Cardiac muscle cell (in vitro differentiated cells and primary cell): ENCODE measurements around the gene LYRM1. TPM values are rescaled to one million over a fixed set of nuclear protein-coding genes. Genes with fewer than 3 reads are reported as not detected.
"Not testable (repeated sequence)": the region's sequence is repeated elsewhere in the genome, so short reads cannot be mapped to it uniquely, and the experiment has no call there.

Source experiments
- DNase-seq, 2 donors: peaks; one replicate each; pipeline versions ENCODE4 v3.0.0 to v3.0.0-alpha.2; 2010 to 2017; ENCODE audit warnings: low read depth in 1 of 2, low spot score in 1 of 2
- H3K27ac ChIP-seq: fragments of 200-600 bp; sonication (generic); 2 replicates; pipeline ENCODE4 v1.5.1; 2016
- H3K27me3 ChIP-seq: fragments of 200-600 bp; sonication (generic); 2 replicates; pipeline ENCODE4 v1.6.0; 2016; ENCODE audit warnings: control low read depth
- H3K36me3 ChIP-seq: fragments of 200-600 bp; sonication (generic); 2 replicates; pipeline ENCODE4 v1.5.1; 2016; ENCODE audit warnings: control low read depth
- H3K4me1 ChIP-seq: fragments of 200-600 bp; sonication (generic); 2 replicates; pipeline ENCODE4 v1.8.1; 2017; ENCODE audit warnings: low read depth, mild to moderate bottlenecking, mixed run types
- H3K4me3 ChIP-seq: fragments of 200-600 bp; sonication (generic); 2 replicates; pipeline ENCODE4 v1.5.1; 2016; ENCODE audit warnings: mild to moderate bottlenecking
- H3K9me3 ChIP-seq: fragments of 200-600 bp; sonication (generic); 2 replicates; pipeline ENCODE4 v1.5.1; 2017; ENCODE audit warnings: low read depth, mild to moderate bottlenecking, control low read depth
- CTCF ChIP-seq: IDR thresholded peaks from 2 replicates; pipeline ENCODE4 v1.5.1; 2012; ENCODE audit warnings: low read depth, mild to moderate bottlenecking, low read length
- polyA plus RNA-seq: library from polyadenylated mRNA; unstranded; fragments of >200 nt; fragmentation: Nextera tagmentation; extraction: Ambion mirVana; gene quantifications from 2 replicates; pipeline ENCODE4 v1.2.1, GENCODE V29; 2016
- total RNA-seq: library from RNA; depleted of rRNA; stranded (reverse); fragments of >200 nt; gene quantifications from 2 replicates; pipeline ENCODE4 v1.2.3, GENCODE V29; 2016

LYRM1 gene
- total and polyA plus RNA-seq, 2 experiments from 2014 or later = 37.3 to 42.6 TPM

- Histone ChIP-seq H3K4me1 (no peaks in the 10 kb centered on the region), H3K9me3 (no peaks in the 10 kb centered on the region), H3K36me3 (no peaks in the 10 kb centered on the region), H3K27ac (no peak overlapping the region), H3K27me3 (no peaks in the 10 kb centered on the region), H3K4me3 (no peak overlapping the region)
- DNase-seq = no peak
- no peak for TF ChIP-seq CTCF
These were observed 70.8 kb downstream of the LYRM1 start for GRCh38 chr16:20971401-20971800.

- H3K9me3 ChIP-seq, H3K4me3 ChIP-seq, DNase-seq, H3K4me1 ChIP-seq, H3K27ac ChIP-seq, H3K27me3 ChIP-seq, H3K36me3 ChIP-seq: not testable (repeated sequence)
These were observed 72.6 kb downstream of the LYRM1 start for GRCh38 chr16:20973201-20973600.

Other genes starting within 250 kb of the LYRM1 start
- gene ACSM1, start 203.1 kb upstream of the LYRM1 start, total RNA-seq = not detected in 2 replicates
- not detected in 2 replicates for gene ACSM1, start 203.1 kb upstream of the LYRM1 start, polyA plus RNA-seq
- gene THUMPD1, start 159.0 kb upstream of the LYRM1 start, total RNA-seq = 83.3 and 85.9 TPM in 2 replicates
- gene THUMPD1, start 159.0 kb upstream of the LYRM1 start, polyA plus RNA-seq = 21.8 and 22.8 TPM in 2 replicates
- 1.2 and 4.5 TPM in 2 replicates for gene ACSM3, start 136.8 kb upstream of the LYRM1 start, total RNA-seq
- 1.8 and 2.0 TPM in 2 replicates for gene ACSM3, start 136.8 kb upstream of the LYRM1 start, polyA plus RNA-seq
- 26.9 and 28.0 TPM in 2 replicates for gene ERI2, start 94.3 kb upstream of the LYRM1 start, total RNA-seq
- gene ERI2, start 94.3 kb upstream of the LYRM1 start, polyA plus RNA-seq = 18.1 and 39.3 TPM in 2 replicates
- gene REXO5, start 94.2 kb upstream of the LYRM1 start, total RNA-seq = 5.1 and 22.5 TPM in 2 replicates
- 10.2 and 27.0 TPM in 2 replicates for gene REXO5, start 94.2 kb upstream of the LYRM1 start, polyA plus RNA-seq
- gene DCUN1D3, start 413 bp upstream of the LYRM1 start, total RNA-seq = 6.7 and 9.2 TPM in 2 replicates
- gene DCUN1D3, start 413 bp upstream of the LYRM1 start, polyA plus RNA-seq = 4.5 and 6.6 TPM in 2 replicates